ENCODE data around the gene PAXIP1. TPM values are rescaled to one million over a fixed set of nuclear protein-coding genes. Genes with fewer than 3 reads are reported as not detected.
A peak's percentile ranks its signal among the peaks of the same experiment; 100 is the strongest.

PAXIP1 gene, protein sequence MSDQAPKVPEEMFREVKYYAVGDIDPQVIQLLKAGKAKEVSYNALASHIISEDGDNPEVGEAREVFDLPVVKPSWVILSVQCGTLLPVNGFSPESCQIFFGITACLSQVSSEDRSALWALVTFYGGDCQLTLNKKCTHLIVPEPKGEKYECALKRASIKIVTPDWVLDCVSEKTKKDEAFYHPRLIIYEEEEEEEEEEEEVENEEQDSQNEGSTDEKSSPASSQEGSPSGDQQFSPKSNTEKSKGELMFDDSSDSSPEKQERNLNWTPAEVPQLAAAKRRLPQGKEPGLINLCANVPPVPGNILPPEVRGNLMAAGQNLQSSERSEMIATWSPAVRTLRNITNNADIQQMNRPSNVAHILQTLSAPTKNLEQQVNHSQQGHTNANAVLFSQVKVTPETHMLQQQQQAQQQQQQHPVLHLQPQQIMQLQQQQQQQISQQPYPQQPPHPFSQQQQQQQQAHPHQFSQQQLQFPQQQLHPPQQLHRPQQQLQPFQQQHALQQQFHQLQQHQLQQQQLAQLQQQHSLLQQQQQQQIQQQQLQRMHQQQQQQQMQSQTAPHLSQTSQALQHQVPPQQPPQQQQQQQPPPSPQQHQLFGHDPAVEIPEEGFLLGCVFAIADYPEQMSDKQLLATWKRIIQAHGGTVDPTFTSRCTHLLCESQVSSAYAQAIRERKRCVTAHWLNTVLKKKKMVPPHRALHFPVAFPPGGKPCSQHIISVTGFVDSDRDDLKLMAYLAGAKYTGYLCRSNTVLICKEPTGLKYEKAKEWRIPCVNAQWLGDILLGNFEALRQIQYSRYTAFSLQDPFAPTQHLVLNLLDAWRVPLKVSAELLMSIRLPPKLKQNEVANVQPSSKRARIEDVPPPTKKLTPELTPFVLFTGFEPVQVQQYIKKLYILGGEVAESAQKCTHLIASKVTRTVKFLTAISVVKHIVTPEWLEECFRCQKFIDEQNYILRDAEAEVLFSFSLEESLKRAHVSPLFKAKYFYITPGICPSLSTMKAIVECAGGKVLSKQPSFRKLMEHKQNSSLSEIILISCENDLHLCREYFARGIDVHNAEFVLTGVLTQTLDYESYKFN
- 13.2 and 13.7 TPM in 2 replicates for total RNA-seq (2022)
- Bru-seq, nascent RNA = percentile 72 among the genes with signal in this experiment
- percentile 66 among the genes with signal in this experiment for BruChase-seq, experiment 1, labeled RNA remaining after a 6-hour chase
- BruChase-seq, experiment 2, labeled RNA remaining after a 2-hour chase = percentile 71 among the genes with signal in this experiment
- long read RNA-seq, transcript PAXIP1-201 (21 exons, 3,711 nt) = major isoform, 9 of 15 reads
- long read RNA-seq, partial matches to known transcripts = 3 of 15 reads
- long read RNA-seq, other reads (novel, unspliced or antisense) = 3 of 15 reads

- no peak for DNase-seq (ENCODE audit: unreplicated experiment)
- peak within 1 kb of the TSS; percentile 87 for H3K27ac Mint-ChIP-seq (ENCODE audit: low read depth, unreplicated experiment)
- POLR2A ChIA-PET = interaction anchor here (0.6 to 4.3 kb wide), 12 partner anchors 12 to 1188 kb away, joined by 3 to 36 read pairs (median 4); partner anchors contain the start of gene INSIG1
Observed at GRCh38 chr7:155003092-155003375, at the start of gene PAXIP1. PAXIP1 (minus strand) TSS chr7:155003124; CDS start chr7:155002929, 195 bp downstream.

GRCh38 chr7:155051355-155051754 lies 48.4 kb upstream of the PAXIP1 start:
- BruUV-seq (replicated peaks) = no TSS peak
- Mint-ChIP-seq H3K27me3 (ENCODE audit: insufficient read depth, unreplicated experiment) (peaks cover 14% of the 10 kb centered on the region), H3K27ac (ENCODE audit: low read depth, unreplicated experiment) (no peak overlapping the region), H3K36me3 (ENCODE audit: insufficient read depth, unreplicated experiment) (no peaks in the 10 kb centered on the region), H3K4me3 (ENCODE audit: unreplicated experiment) (no peak overlapping the region), H3K4me1 (ENCODE audit: insufficient read depth, unreplicated experiment) (no peaks in the 10 kb centered on the region), H3K9me3 (ENCODE audit: unreplicated experiment) (no peaks in the 10 kb centered on the region)
- intact Hi-C loops (cut with micrococcal nuclease) = no loop called here
- ChIA-PET CTCF (interaction anchor here (0.7 kb wide), 2 partner anchors 15 to 145 kb away, joined by 3 read pairs; no protein-coding TSS in a partner anchor), POLR2A (interaction anchor here (1.0 kb wide), 1 partner anchor 13 kb away, joined by 3 read pairs; no protein-coding TSS in a partner anchor)
- DNase-seq (ENCODE audit: unreplicated experiment) = no peak
- TF ChIP-seq CTCF (IDR thresholded peaks at IDR 0.05; ENCODE audit: unreplicated experiment) = no peak

More at GRCh38 chr7:155003092-155003375, at the start of gene PAXIP1:
- Mint-ChIP-seq H3K4me3 (ENCODE audit: unreplicated experiment) (peak within 1 kb of the TSS; percentile 88), H3K9me3 (ENCODE audit: unreplicated experiment) (no peaks in the 10 kb centered on the region), H3K4me1 (ENCODE audit: insufficient read depth, unreplicated experiment) (no peaks in the 10 kb centered on the region), H3K27me3 (ENCODE audit: insufficient read depth, unreplicated experiment) (no peaks in the 10 kb centered on the region), H3K36me3 (ENCODE audit: insufficient read depth, unreplicated experiment) (peaks cover 9% of the 10 kb centered on the region)
- intact Hi-C loops (cut with micrococcal nuclease) = loop anchor here (2.0 to 10.0 kb wide), 4 partner anchors 74 to 342 kb away; partner anchors contain the start of gene INSIG1
- CTCF ChIA-PET = interaction anchor here (0.7 kb wide), 1 partner anchor 797 kb away, joined by 3 read pairs; no protein-coding TSS in a partner anchor
- BruUV-seq (replicated peaks) = no TSS peak
- TF ChIP-seq CTCF (IDR thresholded peaks at IDR 0.05; ENCODE audit: unreplicated experiment) = no peak

- CTCF ChIA-PET = no interaction called here
- H3K27me3 Mint-ChIP-seq (ENCODE audit: insufficient read depth, unreplicated experiment) = peaks cover 1% of the 10 kb centered on the region
- BruUV-seq (replicated peaks) = no TSS peak
Observed at GRCh38 chr7:155048006-155048405, 45.1 kb upstream of the PAXIP1 start.

More at GRCh38 chr7:155048006-155048405, 45.1 kb upstream of the PAXIP1 start:
- Mint-ChIP-seq H3K4me3 (ENCODE audit: unreplicated experiment) (no peak overlapping the region), H3K9me3 (ENCODE audit: unreplicated experiment) (no peaks in the 10 kb centered on the region), H3K36me3 (ENCODE audit: insufficient read depth, unreplicated experiment) (peaks cover 6% of the 10 kb centered on the region), H3K4me1 (ENCODE audit: insufficient read depth, unreplicated experiment) (no peaks in the 10 kb centered on the region), H3K27ac (ENCODE audit: low read depth, unreplicated experiment) (no peak overlapping the region)
- no peak for TF ChIP-seq CTCF (IDR thresholded peaks at IDR 0.05; ENCODE audit: unreplicated experiment)
- POLR2A ChIA-PET = no interaction called here
- no peak for DNase-seq (ENCODE audit: unreplicated experiment)
- intact Hi-C loops (cut with micrococcal nuclease) = no loop called here

All from MCF 10A (cell line).